Fibroblast of lung (primary cell): ENCODE data around the gene GLIPR2. TPM values are rescaled to one million over a fixed set of nuclear protein-coding genes. Genes with fewer than 3 reads are reported as not detected.

Source experiments
- DNase-seq, 2 donors: peaks; one replicate each; pipeline versions ENCODE4 v3.0.0 to v3.0.0-alpha.2; 2010; ENCODE audit warnings: low read depth in 2 of 2
- H2AFZ ChIP-seq: 2 replicates; pipeline ENCODE4 v1.5.1; 2012; ENCODE audit warnings: low read length, control low read depth, inconsistent platforms
- H3K27ac ChIP-seq: 2 replicates; pipeline ENCODE4 v1.5.1; 2011; ENCODE audit warnings: low read length, control low read depth; ENCODE audit not compliant: insufficient read depth
- H3K27me3 ChIP-seq: 2 replicates; pipeline ENCODE4 v1.5.1; 2011; ENCODE audit warnings: mild to moderate bottlenecking, low read length; ENCODE audit not compliant: control insufficient read depth, insufficient read depth
- H3K36me3 ChIP-seq: 2 replicates; pipeline ENCODE4 v1.5.1; 2011; ENCODE audit warnings: low read length; ENCODE audit not compliant: control insufficient read depth, insufficient read depth
- H3K4me1 ChIP-seq: 2 replicates; pipeline ENCODE4 v1.5.1; 2011; ENCODE audit warnings: low read length; ENCODE audit not compliant: control insufficient read depth, insufficient read depth; ENCODE audit errors: extremely low read depth
- H3K4me2 ChIP-seq: 2 replicates; pipeline ENCODE4 v1.5.1; 2011; ENCODE audit warnings: low read length, control low read depth; ENCODE audit not compliant: insufficient read depth; ENCODE audit errors: extremely low read depth
- H3K4me3 ChIP-seq, 4 experiments: fragments of 200-600 bp in 1 of 4; sonication (generic) in 1 of 4; replicated peaks in 1 of 4; 2 replicates each; pipeline ENCODE4 v1.5.1; 2011 to 2016; ENCODE audit warnings: low read length in 4 of 4, low read depth in 3 of 4, mild to moderate bottlenecking in 3 of 4, control low read depth in 2 of 4, inconsistent platforms in 1 of 4, mixed read lengths in 1 of 4; ENCODE audit not compliant: insufficient read depth in 1 of 4; ENCODE audit errors: control extremely low read depth in 1 of 4
- H3K79me2 ChIP-seq: 2 replicates; pipeline ENCODE4 v1.5.1; 2012; ENCODE audit warnings: mild to moderate bottlenecking, low read length, inconsistent platforms; ENCODE audit not compliant: control insufficient read depth, insufficient read depth
- H3K9ac ChIP-seq: 2 replicates; pipeline ENCODE4 v1.5.1; 2011; ENCODE audit warnings: mild to moderate bottlenecking, low read length, control low read depth; ENCODE audit not compliant: insufficient read depth
- H3K9me3 ChIP-seq: 2 replicates; pipeline ENCODE4 v1.5.1; 2012; ENCODE audit warnings: low read depth, low read length; ENCODE audit not compliant: control insufficient read depth, insufficient read depth
- H4K20me1 ChIP-seq: 2 replicates; pipeline ENCODE4 v1.5.1; 2011; ENCODE audit warnings: low read length; ENCODE audit not compliant: control insufficient read depth, insufficient read depth; ENCODE audit errors: extremely low read depth
- CTCF ChIP-seq, 2 donors: IDR thresholded peaks in 1 of 2; conservative IDR thresholded peaks in 1 of 2; 1 replicate in 1 of 2; 2 replicates in 1 of 2; pipeline ENCODE4 v1.5.1; 2011 to 2012; ENCODE audit warnings: low read length in 2 of 2, control low read depth in 1 of 2, inconsistent platforms in 1 of 2, low read depth in 1 of 2, mild to moderate bottlenecking in 1 of 2
- EZH2 ChIP-seq: IDR thresholded peaks from 2 replicates; pipeline ENCODE4 v1.5.1; 2012; ENCODE audit warnings: low read length, control low read depth, mild to moderate bottlenecking; ENCODE audit errors: missing control alignments
- polyA plus RNA-seq, 2 donors: library from polyadenylated mRNA; depleted of rRNA in 1 of 2; stranded (reverse) in 1 of 2; unstranded in 1 of 2; fragments of >200 nt; gene quantifications; 2 replicates each; pipeline ENCODE4 v1.2.1, GENCODE V29; 2011 to 2012; ENCODE audit warnings: missing spikeins in 1 of 2
- total RNA-seq: library from RNA; depleted of rRNA; stranded (reverse); fragments of >200 nt; gene quantifications from 2 replicates; pipeline ENCODE4 v1.2.1, GENCODE V29; 2014

GLIPR2 gene
- total and polyA plus RNA-seq, 2 donors (not counting 1 experiment from before 2014, with no cell fraction given) = 40.0 to 108 TPM

GRCh38 chr9:36150574-36151315, 14.2 kb downstream of the GLIPR2 start:
- Histone ChIP-seq H3K36me3 (peaks cover 3% of the 10 kb centered on the region), H3K9me3 (no peaks in the 10 kb centered on the region), H3K79me2 (no peaks in the 10 kb centered on the region), H3K9ac (no peak overlapping the region), H3K27ac (no peak overlapping the region), H3K4me2 (no peak overlapping the region), H3K4me1 (peaks cover 20% of the 10 kb centered on the region), H4K20me1 (no peaks in the 10 kb centered on the region), H3K4me3 (no peak overlapping the region), H2AFZ (no peak overlapping the region), H3K27me3 (no peaks in the 10 kb centered on the region)
- no peak for TF ChIP-seq EZH2
- TF ChIP-seq CTCF (conservative IDR thresholded peaks at IDR 0.05 in 1 of 2, IDR thresholded peaks at IDR 0.05 in 1 of 2; ENCODE audit: low read depth in 1 of 2, low read length in 2 of 2) = no peak
- DNase-seq = peak in 1 of 2 donors; percentile 63

GRCh38 chr9:36151316-36152210, 15.0 kb downstream of the GLIPR2 start:
- no peak overlapping the region for H3K4me3 ChIP-seq
- no peak overlapping the region for H2AFZ ChIP-seq
- H3K4me2 ChIP-seq = no peak overlapping the region
- no peak overlapping the region for H3K9ac ChIP-seq
- no peaks in the 10 kb centered on the region for H3K79me2 ChIP-seq
- H3K4me1 ChIP-seq = peaks cover 20% of the 10 kb centered on the region
- no peaks in the 10 kb centered on the region for H3K9me3 ChIP-seq
- H4K20me1 ChIP-seq = no peaks in the 10 kb centered on the region
- H3K36me3 ChIP-seq = peaks cover 3% of the 10 kb centered on the region
- TF ChIP-seq CTCF (conservative IDR thresholded peaks at IDR 0.05 in 1 of 2, IDR thresholded peaks at IDR 0.05 in 1 of 2; ENCODE audit: low read depth in 1 of 2, low read length in 2 of 2) = no peak
- TF ChIP-seq EZH2 = no peak
- DNase-seq = peak; percentile 49 to 85
- H3K27ac ChIP-seq = no peak overlapping the region
- no peaks in the 10 kb centered on the region for H3K27me3 ChIP-seq

- Histone ChIP-seq H4K20me1 (no peaks in the 10 kb centered on the region), H2AFZ (no peak overlapping the region), H3K36me3 (peaks cover 3% of the 10 kb centered on the region), H3K4me1 (peaks cover 20% of the 10 kb centered on the region), H3K27ac (no peak overlapping the region), H3K79me2 (no peaks in the 10 kb centered on the region), H3K27me3 (no peaks in the 10 kb centered on the region), H3K4me3 (no peak overlapping the region), H3K9me3 (no peaks in the 10 kb centered on the region), H3K9ac (no peak overlapping the region), H3K4me2 (no peak overlapping the region)
- no peak for TF ChIP-seq CTCF (conservative IDR thresholded peaks at IDR 0.05 in 1 of 2, IDR thresholded peaks at IDR 0.05 in 1 of 2; ENCODE audit: low read depth in 1 of 2, low read length in 2 of 2)
- no peak for TF ChIP-seq EZH2
- DNase-seq = no peak
Measured at GRCh38 chr9:36152741-36153438, 16.4 kb downstream of the GLIPR2 start.
